Stimulated activated effector memory CD8-positive, alpha-beta T cell treated with anti-CD3 and anti-CD28 coated beads, Interleukin-12 subunit alpha, Interleukin-12 subunit beta, amount 100 ng/mL, for 72 hours (primary cell): ENCODE data around the gene NNAT.
A peak's percentile ranks its signal among the peaks of the same experiment; 100 is the strongest.

Experiments
- ATAC-seq: fragments of 150-1000 bp; cut with Tn5 transposase; 2 replicates; pipeline ENCODE4 v1.10.0; 2021
- DNase-seq, 2 donors: peaks; one replicate each; pipeline ENCODE4 v3.0.0; 2021 to 2022; ENCODE audit warnings: low spot score in 2 of 2
- H3K27ac Mint-ChIP-seq: one replicate; pipeline ENCODE4 v1.8.0; 2022; ENCODE audit warnings: mild to moderate bottlenecking, mixed read lengths
- H3K36me3 Mint-ChIP-seq: one replicate; pipeline ENCODE4 v1.8.0; 2022; ENCODE audit warnings: mild to moderate bottlenecking, mixed read lengths
- H3K4me1 Mint-ChIP-seq: one replicate; pipeline ENCODE4 v1.8.0; 2022; ENCODE audit warnings: mixed read lengths
- H3K4me3 Mint-ChIP-seq: one replicate; pipeline ENCODE4 v1.8.0; 2022; ENCODE audit warnings: mild to moderate bottlenecking, mixed read lengths
- H3K9me3 Mint-ChIP-seq: one replicate; pipeline ENCODE4 v1.8.0; 2022; ENCODE audit warnings: mixed read lengths

NNAT gene

DNA sequence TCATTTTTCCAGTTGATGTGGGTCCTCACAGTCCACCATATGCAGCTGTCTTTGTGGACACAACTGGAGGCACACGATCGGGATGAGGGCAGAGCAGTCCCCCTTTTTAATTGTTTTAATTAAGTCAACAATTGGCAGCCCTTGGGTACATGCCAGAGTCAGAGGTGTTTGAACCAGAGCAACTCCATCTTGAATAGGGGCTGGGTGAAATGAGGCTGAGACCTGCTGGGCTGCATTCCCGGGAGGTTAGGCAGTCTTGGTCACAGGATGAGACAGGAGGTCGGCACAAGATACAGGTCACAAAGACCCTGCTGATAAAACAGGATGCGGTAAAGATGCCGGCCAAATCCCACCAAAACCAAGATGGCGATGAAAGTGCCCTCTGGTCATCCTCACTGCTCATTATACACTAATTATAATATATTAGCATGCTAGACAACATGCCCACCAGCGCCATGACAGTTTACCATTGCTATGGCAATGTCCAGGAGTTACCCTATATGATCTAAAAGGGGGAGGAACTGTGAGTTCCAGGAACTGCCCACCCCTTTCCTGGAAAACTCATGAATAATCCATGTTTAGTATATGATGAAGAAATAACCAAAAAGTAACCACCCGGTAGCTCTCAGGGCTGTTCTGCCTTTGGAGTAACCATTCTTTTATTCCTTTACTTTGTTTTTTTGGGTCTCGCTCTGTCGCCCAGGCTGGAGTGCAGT lies 38.4 kb downstream of the NNAT start:
- ATAC-seq (no peak), DNase-seq (no peak)
- H3K27ac Mint-ChIP-seq: peak overlapping the region; percentile 50
- no peaks in the 10 kb centered on the region for H3K4me1 Mint-ChIP-seq
- H3K9me3 Mint-ChIP-seq: no peaks in the 10 kb centered on the region
- no peaks in the 10 kb centered on the region for H3K36me3 Mint-ChIP-seq
- no peak overlapping the region for H3K4me3 Mint-ChIP-seq

GRCh38 chr20:37560629-37561028 lies 39.6 kb downstream of the NNAT start:
- ATAC-seq: no peak
- no peaks in the 10 kb centered on the region for H3K9me3 Mint-ChIP-seq
- peak overlapping the region; percentile 50 for H3K27ac Mint-ChIP-seq
- no peaks in the 10 kb centered on the region for H3K36me3 Mint-ChIP-seq
- DNase-seq: no peak
- H3K4me3 Mint-ChIP-seq: no peak overlapping the region
- H3K4me1 Mint-ChIP-seq: no peaks in the 10 kb centered on the region

- ATAC-seq: no peak
- Mint-ChIP-seq H3K9me3 (no peaks in the 10 kb centered on the region), H3K4me1 (peaks cover 6% of the 10 kb centered on the region), H3K27ac (no peak overlapping the region), H3K36me3 (no peaks in the 10 kb centered on the region), H3K4me3 (no peak overlapping the region)
- no peak for DNase-seq
Measured at GRCh38 chr20:37562695-37563480, 41.8 kb downstream of the NNAT start.

DNA sequence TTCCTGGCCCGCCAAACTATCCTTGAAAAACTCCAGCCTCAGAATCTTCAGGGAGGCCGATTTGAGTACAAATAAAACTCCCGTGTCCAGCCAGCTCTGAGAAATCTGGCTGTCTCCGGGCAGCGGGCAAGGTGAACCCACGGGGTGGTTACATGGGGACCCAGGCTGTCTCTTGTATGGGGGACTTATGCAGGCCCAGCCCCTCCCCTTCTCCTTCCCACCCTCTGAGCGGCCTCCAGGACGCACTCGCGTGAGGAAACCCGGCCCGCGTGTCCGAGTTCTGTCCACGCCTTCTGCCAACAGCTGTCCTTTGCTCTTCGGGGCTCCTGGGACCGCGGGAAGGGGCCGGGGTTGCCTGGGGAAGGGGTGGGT lies 43.0 kb downstream of the NNAT start:
- H3K4me1 Mint-ChIP-seq: peaks cover 8% of the 10 kb centered on the region
- no peak overlapping the region for H3K4me3 Mint-ChIP-seq
- ATAC-seq (no peak), DNase-seq (no peak)
- no peak overlapping the region for H3K27ac Mint-ChIP-seq
- no peaks in the 10 kb centered on the region for H3K9me3 Mint-ChIP-seq
- H3K36me3 Mint-ChIP-seq: no peaks in the 10 kb centered on the region

GRCh38 chr20:37564388-37565133 lies 43.5 kb downstream of the NNAT start:
- peak; percentile 58 to 71 for DNase-seq
- no peak overlapping the region for H3K27ac Mint-ChIP-seq
- no peaks in the 10 kb centered on the region for H3K36me3 Mint-ChIP-seq
- peaks cover 8% of the 10 kb centered on the region for H3K4me1 Mint-ChIP-seq
- no peak overlapping the region for H3K4me3 Mint-ChIP-seq
- peak; percentile 61 for ATAC-seq
- H3K9me3 Mint-ChIP-seq: no peaks in the 10 kb centered on the region

DNA sequence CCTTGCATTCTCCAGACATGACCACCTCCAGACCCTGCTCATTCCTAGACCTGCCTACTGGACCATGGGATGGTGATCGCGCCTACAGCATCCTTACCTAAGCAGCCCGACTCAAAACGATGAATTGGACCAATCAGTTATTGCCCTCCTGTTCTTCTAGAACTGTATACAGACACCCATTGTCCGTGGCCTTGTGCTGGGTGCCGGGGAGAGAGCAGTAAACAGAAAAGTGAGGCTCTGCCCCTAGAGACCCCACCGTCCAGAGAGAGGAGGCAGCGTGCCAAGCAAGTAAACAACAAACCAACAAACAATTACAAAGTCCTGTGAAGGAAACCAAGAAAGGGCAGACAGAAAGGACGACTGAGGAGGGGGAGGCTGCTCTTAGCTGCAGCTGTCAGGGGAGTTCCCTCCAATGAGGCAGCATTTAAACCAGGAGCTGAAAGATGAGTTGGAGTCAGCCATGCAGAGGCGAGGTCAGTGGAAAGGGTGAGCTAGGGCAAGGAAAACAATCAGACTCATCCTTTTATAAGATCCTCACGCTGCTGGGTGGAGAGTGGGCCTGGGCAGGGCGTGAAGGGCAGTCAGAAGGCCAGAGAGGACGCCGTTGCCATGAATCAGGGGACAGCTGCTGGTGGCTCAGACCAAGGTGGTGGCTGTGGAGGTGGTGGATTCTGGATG lies 44.2 kb downstream of the NNAT start:
- peak; percentile 25 for ATAC-seq
- no peak for DNase-seq
- Mint-ChIP-seq H3K27ac (no peak overlapping the region), H3K4me1 (peaks cover 8% of the 10 kb centered on the region), H3K36me3 (no peaks in the 10 kb centered on the region), H3K9me3 (no peaks in the 10 kb centered on the region), H3K4me3 (no peak overlapping the region)

DNA sequence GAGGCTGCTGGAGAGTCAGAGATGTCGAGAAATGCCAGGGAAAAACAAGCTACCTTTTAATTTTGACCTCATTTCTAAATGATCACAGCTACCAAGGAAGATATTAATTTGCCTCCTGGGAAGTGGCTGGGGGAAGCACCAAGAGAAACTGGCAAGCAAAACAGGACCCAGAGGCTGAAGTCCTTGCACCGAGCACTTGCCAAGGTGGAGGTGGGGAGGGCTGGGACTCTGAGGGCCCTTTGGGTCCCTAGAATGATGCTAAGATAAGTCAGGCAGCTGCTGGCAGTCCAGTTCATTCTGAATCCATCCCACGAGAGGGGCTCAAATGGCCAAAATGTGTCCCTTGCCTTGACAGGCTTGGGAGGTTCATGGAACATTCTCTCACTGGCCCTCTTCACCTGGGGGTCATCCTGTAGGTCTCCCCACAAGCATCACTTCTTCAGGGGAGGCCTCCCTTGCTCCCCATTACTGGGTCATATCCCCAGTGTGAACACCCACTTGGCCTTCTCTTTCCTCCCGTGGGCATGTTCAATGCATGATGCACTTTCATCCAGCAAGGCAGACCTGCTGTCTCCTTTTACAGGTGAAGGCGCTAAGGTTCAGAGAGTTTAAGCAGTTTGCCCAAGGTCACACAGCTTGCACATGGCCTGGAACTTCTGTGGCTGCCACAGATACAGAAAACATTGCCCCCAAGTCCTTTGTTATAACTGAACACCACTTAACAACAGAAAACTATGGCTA lies 45.7 kb downstream of the NNAT start:
- Mint-ChIP-seq H3K9me3 (no peaks in the 10 kb centered on the region), H3K27ac (no peak overlapping the region), H3K4me1 (peaks cover 8% of the 10 kb centered on the region), H3K4me3 (no peak overlapping the region), H3K36me3 (no peaks in the 10 kb centered on the region)
- ATAC-seq (no peak), DNase-seq (no peak)

DNA sequence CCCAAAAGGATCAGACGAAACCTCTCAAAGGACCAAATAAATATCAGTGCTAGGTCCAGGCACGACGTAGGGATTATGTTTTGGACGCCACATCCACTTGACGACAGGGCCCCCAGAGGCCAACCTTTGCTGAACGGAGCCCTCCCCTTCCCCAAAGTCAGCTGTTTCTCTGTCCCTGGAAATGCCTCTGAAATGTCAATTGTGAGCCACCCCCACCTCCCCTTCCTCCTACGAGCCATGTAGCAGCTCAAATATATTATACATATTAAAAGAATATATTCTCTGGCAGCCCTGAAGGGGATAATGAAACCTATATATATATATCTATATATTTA lies 46.2 kb downstream of the NNAT start:
- Mint-ChIP-seq H3K36me3 (no peaks in the 10 kb centered on the region), H3K4me1 (peaks cover 8% of the 10 kb centered on the region), H3K4me3 (no peak overlapping the region), H3K27ac (no peak overlapping the region), H3K9me3 (no peaks in the 10 kb centered on the region)
- DNase-seq (no peak), ATAC-seq (no peak)

GRCh38 chr20:37567671-37568588 lies 46.9 kb downstream of the NNAT start:
- no peak for ATAC-seq
- Mint-ChIP-seq H3K4me1 (peaks cover 8% of the 10 kb centered on the region), H3K9me3 (no peaks in the 10 kb centered on the region)

GRCh38 chr20:37570419-37570818 lies 49.4 kb downstream of the NNAT start:
- no peaks in the 10 kb centered on the region for H3K9me3 Mint-ChIP-seq
- H3K27ac Mint-ChIP-seq: no peak overlapping the region
- peaks cover 8% of the 10 kb centered on the region for H3K4me1 Mint-ChIP-seq
- H3K36me3 Mint-ChIP-seq: no peaks in the 10 kb centered on the region
- ATAC-seq (no peak), DNase-seq (no peak)
- no peak overlapping the region for H3K4me3 Mint-ChIP-seq

More at GRCh38 chr20:37567671-37568588, 46.9 kb downstream of the NNAT start:
- DNase-seq: no peak
- Mint-ChIP-seq H3K36me3 (no peaks in the 10 kb centered on the region), H3K4me3 (no peak overlapping the region), H3K27ac (no peak overlapping the region)

DNA sequence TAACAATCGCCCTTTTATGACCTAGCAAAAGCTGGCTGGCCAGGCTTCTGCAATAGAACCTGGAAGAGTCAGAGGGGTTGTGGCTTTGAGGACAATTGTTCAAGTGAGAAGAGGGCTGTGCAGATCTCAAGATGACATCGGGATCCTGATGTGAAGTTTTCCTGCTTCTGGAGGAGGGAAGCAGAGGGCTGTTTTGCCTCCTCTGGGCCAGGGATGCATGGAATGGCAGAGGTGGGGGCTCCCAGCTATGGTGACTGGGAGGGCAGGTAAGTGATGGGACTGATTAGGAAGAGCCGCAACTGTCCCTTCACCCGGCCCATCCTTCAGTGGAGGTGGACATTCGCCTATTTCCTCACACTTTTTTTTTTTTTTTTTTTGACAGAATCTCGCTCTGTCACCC lies 50.0 kb downstream of the NNAT start:
- no peak for DNase-seq
- Mint-ChIP-seq H3K36me3 (no peaks in the 10 kb centered on the region), H3K9me3 (no peaks in the 10 kb centered on the region), H3K4me3 (no peak overlapping the region), H3K4me1 (peaks cover 8% of the 10 kb centered on the region), H3K27ac (no peak overlapping the region)
- no peak for ATAC-seq
